CD4-positive, alpha-beta T cell treated with Interleukin-15 for 4 hours (primary cell): ENCODE measurements around the gene SIRT2.
"Not testable (repeated sequence)": the region's sequence is repeated elsewhere in the genome, so short reads cannot be mapped to it uniquely, and the experiment has no call there.

Source experiments
- DNase-seq: peaks from one replicate; pipeline ENCODE4 v3.0.0-alpha.2; 2020; ENCODE audit warnings: low spot score

The SIRT2 gene

DNA sequence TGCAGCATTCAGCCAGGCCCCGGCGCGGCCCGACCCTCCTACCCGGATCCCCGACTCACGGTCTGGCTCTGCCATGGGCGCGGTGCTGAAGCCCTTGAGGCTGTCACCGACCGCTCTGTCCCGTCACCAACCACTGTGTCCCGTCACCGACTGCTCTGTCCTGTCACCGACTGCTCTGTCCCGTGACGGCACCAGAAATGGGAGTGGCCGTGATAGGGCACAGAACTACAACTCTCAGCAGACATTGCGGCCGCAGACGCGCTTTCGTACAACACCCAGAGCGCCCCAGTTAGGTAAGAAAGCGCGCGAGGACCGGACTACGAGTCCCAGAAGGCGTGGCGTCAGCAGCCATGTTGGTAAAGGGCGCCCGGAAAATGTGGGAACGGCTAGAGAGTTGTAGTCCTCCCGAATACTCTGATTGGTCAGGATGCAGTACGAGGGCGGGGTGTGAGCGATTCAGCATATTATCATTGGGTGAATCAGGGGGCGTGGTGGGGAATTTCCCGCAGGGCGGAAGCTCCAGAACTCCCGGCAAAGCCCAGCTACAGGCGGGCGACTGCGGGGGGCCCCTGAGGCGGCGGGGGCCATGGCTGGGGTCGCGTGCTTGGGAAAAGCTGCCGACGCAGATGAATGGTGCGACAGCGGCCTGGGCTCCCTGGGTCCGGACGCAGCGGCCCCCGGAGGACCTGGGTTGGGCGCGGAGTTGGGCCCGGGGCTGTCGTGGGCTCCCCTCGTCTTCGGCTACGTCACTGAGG is at the start of gene SIRT2, which contains the start of gene NFKBIB:
SIRT2 (minus strand) TSS at position 172 of the 755 bp plus-strand sequence; CDS start at position 75, 97 bp downstream.
NFKBIB (plus strand) TSS at position 523 of the 755 bp plus-strand sequence; CDS start at position 587, 64 bp downstream.
- DNase-seq: peak; percentile 100

DNA sequence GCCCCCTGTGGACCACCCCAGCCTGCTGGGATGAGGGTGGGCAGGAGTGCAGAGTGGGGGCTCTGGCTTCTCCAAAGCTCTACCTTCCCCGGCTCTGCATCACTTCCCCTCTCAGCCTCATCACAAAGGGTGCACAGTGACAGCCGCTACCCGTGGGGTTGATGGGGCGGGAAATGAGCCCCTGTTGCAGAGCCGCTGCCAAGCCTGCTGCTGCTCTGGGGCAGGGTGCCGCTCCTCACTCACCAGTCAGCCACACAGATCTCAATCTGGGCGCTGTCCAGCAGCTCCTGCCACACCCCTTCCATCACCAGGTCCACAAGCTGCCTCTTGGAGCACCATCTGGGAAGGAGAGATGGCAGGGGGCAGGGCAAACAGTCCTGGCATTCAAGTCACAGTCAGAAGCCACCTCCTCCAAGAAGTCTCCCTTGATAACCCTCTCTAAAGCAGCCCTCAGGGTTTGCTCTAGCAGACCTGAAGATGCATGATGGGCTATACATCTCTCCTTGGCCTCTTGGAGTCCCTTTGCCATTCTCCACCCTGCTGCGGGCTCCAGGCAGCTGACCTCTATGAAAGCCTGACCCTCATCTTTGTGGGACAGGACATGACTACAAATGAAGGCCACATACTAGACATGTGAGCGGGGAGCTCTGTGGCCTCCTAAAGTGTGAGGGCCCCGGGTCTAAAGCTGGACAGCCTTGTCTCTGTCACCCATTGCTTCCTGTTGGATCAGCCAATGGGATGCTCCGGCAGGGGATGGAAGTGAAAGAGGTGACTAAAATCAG is 47.0 kb upstream of the SIRT2 start:
- no peak for DNase-seq

DNA sequence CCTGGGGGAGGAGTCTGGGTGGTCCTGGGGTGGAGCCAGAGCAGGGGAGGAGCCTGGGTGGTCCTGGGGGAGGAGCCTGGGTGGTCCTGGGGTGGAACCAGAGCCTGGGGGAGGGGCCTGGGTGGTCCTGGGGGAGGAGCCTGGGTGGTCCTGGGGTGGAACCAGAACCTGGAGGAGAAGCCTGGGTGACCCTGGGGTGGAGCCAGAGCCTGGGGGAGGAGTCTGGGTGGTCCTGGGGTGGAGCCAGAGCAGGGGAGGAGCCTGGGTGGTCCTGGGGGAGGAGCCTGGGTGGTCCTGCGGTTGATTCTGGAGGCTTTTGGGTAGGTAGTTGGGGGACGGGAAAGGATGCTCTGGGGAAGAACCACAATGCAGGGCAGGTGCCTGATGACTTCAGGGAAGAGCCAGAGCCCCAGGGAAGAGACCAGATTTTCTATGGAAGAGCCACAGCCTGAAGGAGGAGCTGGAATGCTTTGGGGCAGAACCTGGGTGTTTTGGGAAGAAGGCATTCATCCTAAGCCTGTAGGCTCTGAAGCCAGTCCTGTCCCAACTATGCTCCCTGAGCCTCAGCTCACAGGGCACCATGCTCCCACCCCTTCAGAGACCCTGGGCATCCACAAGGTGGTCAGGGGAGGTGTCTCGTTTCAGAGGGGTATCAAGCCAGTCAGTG is 46.3 kb upstream of the SIRT2 start:
- no peak for DNase-seq

DNA sequence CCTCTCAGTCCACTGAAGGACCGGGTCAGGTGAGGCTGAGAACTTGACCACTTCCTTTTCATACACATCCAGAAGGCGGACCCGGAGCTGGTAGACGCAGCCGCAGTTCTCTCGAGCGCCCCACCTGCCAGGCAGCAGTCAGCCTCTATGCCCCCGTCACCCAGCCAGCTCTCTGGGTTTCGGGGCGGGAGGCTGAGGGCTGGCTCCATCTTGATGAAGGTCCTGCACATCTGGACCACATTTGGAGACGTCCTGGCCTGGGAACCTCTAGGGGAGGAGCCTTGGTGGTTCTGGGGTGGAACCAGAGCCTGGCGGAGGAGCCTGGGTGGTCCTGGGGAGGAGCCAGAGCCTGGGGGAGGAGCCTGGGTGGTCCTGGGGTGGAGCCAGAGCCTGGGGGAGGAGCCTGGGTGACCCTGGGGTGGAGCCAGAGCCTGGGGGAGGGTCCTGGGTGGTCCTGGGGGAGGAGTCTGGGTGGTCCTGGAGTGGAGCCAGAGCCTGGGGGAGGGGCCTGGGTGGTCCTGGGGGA is 45.6 kb upstream of the SIRT2 start:
- DNase-seq: no peak

DNA sequence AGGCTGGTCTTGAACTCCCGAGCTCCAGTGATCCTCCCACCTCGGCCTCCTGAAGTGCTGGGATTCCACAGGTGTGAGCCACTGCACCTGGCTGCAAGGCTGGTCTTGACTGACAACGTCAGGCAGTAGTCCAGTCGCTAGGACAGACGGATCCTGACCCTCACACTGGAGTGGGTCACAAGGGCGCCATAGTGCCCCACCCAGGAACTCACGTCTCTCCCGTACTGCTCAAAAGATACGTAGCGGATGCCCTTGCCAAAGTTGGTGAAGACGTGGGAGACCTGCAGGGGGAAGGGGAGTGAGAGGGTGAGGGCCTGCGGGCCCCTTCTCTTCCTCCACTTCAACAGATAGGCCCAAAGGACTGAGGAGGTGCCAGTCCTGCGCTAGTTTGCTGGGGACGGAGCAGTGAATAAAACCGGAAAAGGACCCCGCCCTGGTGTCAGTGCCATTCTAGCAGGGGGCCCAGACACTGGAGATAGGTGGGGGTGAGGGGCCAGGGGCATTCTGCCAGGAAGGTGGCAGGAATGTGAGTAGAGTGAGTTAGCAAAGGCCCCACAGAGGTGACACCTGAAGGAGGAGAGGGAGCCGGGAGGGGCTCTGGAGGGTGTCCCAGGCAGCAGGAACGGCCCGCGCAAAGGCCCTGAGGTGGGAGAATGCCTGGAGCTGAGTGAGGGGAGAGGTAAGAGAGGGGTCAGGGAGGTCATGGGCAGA is 43.2 kb upstream of the SIRT2 start:
- DNase-seq: no peak

DNA sequence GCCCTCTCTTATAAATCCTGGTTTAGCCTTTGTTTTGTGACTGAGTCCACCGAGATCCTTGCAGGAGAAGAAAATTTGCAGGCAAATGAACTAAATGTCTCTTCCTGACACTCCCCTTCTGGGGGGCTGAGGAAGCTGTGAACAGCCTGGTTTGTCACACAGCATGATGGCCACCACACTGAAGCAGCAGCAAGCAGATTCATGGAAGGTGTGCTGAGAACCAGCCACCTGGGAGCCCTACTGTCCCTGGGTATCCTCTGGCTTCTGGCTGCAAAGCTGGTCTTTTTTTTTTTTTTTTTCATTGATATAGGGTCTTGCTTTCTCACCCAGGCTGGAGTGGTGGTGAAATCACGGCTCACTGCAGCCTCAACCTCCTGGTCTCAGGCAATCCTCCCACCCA is 42.6 kb upstream of the SIRT2 start:
- no peak for DNase-seq

DNA sequence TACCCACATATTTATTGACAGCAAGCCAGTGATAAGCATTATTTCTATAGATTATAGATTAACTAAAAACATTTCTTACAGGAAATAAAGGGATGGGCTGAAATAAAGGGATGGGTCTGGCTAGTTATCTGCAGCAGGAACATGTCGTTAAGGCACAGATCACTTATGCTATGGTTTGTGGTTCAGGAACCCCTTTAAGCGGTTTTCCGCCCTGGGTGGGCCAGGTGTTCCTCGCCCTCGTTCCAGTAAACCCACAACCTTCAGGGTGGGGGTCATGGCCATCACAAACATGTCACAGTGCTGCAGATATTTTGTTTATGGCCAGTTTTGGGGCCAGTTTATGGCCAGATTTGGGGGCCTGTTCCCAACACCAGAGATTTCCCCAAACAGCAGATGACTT is 42.0 kb upstream of the SIRT2 start:
- DNase-seq: not testable (repeated sequence)

DNA sequence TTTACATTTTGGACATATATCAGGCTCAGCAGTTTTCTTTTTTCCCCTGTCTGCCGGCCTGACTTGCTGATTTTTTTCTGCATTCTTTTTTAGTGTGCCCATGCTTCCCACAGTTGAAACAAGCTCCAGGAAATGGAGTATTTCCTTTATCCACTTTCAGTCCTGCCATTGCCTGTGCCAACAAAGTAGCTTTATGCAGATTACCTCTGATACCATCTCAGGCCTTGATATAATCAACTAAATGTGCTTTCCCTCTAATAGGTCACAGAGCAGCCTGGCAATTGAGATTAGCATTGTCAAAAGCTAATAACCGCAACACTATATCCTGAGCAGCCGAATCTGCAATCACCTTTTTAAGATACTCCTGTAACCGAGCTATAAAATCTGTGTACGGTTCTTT is 40.5 kb upstream of the SIRT2 start:
- no peak for DNase-seq

DNA sequence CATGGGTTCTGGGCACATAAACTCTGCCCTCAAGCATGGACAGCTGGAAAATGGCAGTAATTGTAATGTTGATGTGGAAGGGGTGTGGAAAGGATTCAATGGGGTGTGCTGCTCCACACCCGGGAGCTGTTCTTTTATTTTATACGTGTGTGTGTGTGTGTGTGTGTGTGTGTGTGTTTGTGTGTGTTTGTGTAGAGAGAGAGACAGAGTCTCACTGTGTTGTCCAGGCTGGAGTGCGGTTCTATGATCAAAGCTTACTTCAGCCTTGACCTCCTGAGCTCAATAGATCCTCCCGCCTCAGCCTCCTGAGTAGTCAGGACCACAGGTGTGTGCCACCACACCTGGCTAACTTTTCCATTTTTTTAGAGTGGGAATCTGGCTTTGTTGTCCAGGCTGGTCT is 34.1 kb upstream of the SIRT2 start:
- DNase-seq: no peak

DNA sequence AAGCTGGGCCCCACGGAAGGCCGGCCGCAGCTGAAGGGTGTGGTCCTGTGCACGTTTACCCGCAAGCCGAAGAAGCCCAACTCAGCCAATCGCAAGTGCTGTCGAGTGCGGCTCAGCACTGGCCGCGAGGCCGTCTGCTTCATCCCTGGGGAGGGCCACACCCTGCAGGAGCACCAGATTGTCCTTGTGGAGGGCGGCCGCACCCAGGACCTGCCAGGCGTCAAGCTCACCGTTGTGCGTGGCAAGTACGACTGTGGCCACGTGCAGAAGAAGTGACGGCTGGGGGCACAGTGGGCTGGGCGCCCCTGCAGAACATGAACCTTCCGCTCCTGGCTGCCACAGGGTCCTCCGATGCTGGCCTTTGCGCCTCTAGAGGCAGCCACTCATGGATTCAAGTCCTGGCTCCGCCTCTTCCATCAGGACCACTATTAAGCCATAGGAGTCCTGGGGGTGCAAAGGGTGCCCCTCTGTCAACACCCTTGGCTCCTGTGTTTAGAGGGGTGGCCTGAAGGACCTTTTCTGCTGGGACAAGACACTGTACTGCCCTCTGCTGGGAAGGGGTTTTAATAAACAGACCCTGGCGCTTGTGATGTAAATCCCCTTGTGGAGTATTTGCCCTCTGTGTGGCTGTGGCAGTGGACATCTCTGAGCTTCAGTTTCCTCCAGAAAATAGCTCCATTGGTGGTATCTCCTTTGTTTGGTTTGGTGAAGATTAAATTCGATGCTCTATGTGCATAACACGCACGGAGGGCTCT is 33.2 kb upstream of the SIRT2 start:
- DNase-seq: peak; percentile 45

DNA sequence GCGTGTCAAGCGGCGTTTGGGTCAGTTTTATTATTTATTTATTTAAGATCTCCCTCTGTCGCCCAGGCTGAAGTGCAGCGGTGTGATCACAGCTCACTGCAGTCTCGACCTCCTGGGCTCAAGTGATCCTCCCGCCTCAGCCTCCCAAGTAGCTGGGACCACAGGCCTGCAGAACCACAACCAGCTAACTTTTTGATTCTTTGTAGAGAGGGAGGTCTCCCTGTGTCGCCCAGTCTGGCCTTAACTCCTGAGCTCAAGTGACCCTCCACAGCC is 32.0 kb upstream of the SIRT2 start:
- no peak for DNase-seq

DNA sequence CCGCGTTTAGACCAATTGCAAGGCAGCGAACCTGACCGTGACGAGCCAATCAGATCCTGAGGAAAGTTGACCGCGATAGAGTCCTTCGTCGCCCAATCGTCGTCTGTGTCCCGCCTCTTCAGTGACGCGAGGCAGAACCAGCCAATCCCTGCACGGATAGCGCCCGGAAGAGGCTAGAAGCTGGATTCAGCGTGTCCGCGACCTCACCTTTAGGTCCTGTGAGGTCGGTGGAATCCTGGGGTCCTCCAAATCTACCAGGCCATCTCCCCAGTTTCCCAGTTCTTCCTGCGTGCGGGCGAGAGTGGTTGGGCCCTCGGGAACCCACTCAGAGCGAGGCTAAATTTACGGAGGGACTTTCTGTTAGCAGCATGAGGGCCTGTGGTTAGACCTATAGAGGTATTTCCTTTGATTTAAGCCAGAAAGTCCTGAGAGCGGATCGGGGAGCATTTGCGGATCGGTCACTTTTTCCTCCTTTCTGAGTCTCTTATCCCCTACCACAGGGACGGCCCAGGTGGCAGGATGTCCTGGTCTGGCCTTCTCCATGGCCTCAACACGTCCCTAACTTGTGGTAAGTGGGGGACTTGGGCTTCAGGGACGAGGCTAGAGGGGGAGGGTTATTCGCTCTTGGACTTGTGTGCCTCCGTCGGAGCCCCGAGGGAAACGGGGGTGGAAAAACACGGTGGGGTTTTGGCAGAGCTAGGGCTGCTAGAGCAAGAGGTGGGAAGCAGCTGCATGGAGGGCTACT is 31.5 kb upstream of the SIRT2 start, which contains the start of gene MRPS12:
MRPS12 (plus strand) TSS at position 169 of the 745 bp plus-strand sequence; CDS start at position 520, 351 bp downstream.
- DNase-seq: peak; percentile 99

DNA sequence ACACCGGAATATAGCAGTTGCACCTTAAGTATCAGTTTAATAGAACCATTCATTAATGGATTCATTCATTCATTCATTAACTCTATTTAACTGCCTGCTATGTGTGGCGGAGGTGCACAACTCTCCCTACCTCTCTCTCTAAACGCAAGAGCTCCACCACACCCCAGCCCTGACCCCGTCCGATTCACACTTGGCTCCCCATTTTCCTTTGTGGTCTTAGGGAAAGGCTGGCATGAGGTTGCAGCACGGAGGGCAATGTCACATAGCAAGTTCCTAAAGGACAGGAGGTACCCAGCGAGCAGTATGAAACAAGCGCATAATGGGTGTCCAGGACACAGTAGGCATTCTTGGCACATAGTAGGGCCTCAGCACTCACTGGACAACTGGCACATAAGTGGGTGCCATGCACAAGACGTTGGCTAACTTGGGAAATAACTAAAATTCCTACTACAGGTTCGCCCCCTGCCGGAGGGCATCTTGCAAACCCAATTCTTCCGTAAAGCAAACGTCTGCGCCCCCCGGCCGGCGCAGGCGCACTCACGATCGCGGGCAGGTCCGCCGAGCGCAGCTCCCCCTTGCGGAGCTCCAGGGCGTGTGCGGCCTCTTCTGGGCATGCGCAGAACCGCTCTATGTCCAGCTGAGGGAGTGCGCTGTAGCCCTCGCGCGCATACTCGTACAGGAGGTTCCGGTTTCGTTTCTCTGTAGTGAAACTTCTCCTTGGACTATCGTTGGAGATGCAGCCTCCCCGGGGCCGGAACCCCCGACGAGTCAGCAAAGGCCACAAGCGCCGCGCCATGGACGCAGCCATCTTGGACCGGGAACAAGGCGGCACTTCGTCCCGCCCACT is 30.7 kb upstream of the SIRT2 start, which contains the start of gene SARS2:
SARS2 (minus strand) TSS at position 835 of the 847 bp plus-strand sequence; CDS start at position 808, 27 bp downstream.
- DNase-seq: peak; percentile 93

DNA sequence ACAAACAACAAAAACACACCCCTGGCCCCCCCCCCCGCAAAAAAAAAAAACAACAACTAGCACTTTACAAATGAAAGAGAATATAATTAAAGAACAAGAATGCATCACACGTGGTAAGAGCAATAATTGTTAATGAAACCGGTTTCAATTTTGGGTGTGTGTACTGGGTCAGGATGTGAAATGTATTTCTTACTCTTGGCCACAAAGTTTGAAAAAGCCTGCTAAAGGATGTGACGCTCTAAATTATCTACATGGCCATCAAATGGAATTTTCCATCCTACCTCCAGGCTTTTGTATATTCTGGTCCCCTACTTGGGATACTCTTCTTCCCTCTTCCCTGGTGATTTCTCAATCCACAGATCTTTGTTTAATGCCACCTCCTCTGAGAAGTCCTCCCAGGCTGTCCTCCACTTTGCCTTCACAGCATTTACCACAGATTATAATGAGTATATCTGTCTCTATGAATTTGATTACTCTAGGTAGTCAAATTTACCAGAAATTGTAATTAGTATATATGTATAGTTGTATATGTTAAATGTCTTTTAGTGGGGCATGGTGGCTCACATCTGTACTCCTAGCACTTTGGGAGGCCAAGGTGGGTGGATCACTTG is 29.1 kb upstream of the SIRT2 start:
- peak; percentile 31 for DNase-seq

DNA sequence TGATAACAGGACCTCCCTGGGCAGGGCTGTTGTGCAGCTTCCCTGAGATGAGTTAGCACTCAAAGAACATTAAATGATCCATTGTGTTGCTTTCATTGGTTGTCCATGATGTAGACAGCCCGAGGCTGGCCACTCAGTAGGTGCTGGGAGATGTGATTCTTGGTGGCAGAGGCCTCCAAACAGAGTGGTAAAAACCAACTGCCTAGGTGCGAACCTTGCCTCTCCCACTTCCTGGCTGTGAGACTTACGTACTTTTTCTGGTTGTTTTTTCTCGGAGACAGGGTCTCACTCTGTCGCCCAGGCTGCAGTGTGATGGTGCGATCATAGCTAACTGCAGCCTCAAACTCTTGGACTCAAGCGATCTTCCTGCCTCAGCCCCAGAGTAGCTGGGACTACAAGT is 25.0 kb upstream of the SIRT2 start:
- peak; percentile 50 for DNase-seq

DNA sequence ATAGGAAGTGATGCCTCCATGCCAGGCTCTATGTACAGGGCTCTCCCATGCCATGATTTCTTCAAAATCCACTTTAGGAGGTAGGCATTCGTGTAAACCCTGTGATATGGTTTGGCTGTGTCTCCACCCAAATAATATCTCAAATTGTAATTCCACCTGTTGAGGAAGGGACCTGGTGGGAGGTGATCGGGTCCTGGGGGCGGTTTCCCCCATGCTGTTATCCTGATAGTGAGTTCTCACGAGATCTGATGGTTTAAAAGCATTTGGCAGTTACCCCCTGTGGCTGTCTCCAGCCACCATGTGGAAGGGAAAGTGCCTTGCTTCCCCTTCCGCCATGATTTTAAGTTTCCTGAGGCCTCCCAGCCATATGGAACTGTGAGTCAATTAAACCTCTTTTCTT is 23.1 kb upstream of the SIRT2 start:
- no peak for DNase-seq

DNA sequence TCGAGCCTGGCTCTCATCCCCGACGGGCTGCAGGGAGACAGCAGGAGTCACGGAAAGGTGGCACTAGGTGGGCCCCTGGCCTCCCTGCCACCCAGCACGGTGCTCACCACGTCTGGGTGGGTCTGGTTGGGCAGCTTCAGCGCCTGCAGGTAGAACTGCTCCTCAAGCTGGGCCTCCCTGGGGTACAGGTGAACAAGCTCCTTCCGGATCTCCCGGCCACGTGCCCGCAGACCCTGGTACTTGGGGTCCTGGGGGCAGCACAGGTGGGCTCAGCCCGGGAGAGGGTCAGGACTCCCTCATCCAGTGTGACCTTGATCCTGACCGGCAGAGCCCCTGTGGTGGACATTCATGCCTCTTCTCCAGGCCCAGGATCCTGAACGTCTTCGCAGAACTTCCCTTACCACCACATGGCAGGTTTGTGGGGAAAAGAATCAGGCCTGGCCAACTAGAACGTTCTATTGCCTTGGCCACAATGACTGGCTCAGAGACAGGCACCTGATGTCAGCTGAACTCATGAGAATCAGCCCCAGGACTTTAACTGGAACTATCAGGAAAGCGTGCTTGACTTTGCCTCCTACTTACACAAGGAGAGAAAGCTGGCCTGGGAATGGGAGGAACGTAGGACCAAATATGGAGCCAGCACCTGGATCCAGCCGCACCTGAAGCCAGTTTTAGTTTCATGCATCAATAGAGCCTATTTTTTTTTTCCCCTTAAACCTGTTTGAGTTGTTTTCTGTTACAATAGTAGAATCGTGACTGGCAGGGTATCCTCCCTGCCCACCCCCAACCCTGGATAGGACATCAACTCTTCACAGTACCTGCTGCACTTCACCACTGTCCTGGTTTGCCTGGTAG is 22.2 kb upstream of the SIRT2 start:
- DNase-seq: no peak
